Hypothalamus (tissue), 51 donors: ENCODE measurements around the gene GTF3A.

ENCODE experiments used
- DNase-seq, 51 donors: peaks; one replicate each; lab custom pipeline; 2025; lab: John Stamatoyannopoulos, UW

Gene GTF3A

DNA sequence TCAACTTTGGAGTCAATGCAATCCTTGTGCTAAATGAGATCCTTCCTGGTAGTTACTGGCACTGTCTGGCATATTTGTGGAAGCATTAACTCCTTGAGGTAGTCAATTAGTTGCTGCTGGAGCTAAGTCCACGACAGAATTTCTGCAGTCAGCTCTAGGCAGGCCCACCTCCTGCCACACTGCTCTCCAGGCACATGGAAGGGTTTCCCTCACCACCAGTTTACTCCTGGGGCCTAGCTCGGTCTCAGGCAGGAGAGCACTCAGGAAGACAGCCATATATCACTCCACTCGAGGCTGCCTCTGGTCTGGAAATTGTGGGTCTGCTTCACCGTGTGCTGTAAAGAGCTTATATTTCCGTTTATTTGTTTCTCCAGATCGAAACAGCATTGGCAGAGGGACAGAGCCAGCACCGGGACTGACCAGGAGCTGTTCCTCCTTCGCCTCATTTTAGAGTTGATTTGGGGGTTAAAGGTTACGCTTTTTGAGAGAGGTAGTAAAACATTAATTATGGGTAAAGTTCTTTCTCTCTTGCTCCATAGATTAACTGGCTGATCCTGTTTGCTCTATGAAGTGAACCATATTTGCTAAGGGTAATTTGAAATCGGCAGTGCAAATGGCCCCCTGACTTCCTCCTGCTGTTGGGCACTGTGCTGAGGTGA lies 20.6 kb upstream of the GTF3A start:
- no peak for DNase-seq

DNA sequence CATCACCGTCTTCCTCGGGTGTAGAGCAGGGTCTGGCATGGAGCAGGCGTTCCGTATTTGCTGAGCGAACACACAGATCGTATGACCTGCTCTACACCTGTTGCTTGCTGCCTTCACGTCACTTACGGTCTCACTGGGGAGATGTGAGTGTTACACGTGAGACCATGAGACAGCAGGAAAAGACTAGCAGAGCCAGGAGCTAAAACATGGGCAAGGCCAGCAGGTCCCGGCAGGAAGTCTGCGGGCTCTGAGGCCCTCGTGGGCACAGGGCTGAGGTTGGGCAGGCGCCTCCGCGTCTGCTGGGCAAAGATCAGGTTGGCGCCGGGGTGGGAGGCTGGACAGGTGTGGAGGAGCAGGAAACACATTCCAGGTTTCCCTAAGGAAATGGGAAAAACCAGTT lies 19.7 kb upstream of the GTF3A start:
- no peak for DNase-seq

DNA sequence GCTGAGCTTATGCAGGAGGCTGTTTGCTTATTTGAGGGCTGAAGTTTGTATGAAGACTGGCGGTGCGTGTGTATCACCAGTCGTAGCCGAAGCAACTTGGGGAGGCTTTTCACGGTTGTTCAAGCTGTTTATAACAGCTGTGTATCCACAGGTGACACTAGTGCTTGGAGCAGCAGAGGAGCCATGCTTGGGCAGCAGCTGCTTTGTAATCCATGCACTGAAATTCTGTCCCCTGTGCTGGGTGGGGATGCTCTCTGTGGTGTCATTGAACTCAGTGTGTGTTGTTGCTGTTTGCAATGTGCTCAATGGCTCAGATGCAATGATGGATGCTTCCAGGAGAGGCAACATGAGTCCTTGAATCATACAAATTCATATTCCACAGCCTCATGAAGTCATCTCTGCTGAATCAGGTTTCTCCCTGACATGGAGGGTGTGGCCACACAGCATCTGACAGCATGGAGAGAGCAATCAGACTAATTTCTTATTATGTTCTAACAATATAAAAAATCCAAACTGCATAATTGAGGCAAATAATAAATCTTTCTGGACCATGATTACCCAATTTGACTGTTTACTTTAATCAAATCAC lies 18.8 kb upstream of the GTF3A start:
- no peak for DNase-seq

GRCh38 chr13:27406178-27406939 lies 18.1 kb upstream of the GTF3A start:
- peak in 1 of 51 donors; percentile 6 for DNase-seq

- DNase-seq, result no peak
Measured at GRCh38 chr13:27408074-27408473, 16.3 kb upstream of the GTF3A start.

DNA sequence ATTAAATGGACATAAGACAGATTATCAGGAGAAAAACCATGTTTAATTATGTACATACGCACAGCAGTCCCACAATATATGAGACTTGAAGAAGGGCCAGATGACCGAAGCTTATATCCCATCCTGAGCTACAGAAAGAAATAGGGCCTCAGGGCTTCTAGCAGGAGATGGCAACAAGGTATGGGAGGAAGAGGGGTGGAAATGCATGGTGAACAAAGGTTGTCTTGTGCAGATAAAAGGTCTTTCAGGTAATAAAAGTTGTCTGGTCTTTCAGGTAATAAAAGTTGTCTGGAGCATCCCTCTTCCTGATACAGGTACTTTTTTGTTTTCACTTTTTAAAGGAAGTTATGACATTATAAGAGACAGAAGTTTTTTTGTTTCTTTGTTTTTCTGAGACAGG lies 15.4 kb upstream of the GTF3A start:
- no peak for DNase-seq

GRCh38 chr13:27411341-27411740 lies 13.1 kb upstream of the GTF3A start:
- DNase-seq, result no peak

DNA sequence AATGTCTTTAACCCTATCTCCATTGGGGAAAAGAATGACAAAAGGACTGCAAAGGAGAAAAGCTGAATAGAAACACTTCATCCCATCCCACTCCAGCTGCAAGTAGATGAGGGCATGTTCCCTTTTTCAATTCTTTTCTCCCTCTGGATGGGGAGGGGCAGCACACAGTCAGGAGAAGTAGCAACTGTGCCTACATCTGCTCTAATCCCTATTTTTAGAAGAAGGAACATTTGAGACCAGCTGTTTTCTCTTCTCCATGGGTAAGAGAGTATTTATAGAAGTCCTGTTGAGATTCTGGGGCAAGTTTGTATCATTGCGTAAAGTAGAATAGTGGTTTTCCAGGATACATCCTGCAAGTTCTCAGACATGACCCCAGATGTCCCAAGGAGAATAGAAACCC lies 9.3 kb upstream of the GTF3A start:
- DNase-seq, result no peak

DNA sequence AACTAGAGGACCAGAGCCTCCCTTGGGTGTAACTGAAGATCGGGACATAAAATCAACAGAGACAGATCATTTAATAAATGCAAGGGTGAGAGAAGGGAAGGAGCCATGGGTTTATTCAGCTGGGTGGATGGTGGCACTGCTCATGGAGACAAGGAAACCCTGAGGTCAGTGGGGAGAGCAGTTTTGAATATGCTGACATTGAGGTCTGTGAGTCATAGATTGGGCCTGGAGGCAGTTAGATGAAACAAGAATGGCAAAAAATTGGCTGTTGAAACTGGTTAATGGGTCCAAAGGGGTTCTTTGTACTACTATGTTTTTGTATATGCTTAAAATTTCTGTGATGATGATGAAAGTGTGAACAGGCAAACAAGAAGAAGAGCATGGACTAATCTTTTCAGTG lies 5.1 kb upstream of the GTF3A start:
- DNase-seq, result no peak

DNA sequence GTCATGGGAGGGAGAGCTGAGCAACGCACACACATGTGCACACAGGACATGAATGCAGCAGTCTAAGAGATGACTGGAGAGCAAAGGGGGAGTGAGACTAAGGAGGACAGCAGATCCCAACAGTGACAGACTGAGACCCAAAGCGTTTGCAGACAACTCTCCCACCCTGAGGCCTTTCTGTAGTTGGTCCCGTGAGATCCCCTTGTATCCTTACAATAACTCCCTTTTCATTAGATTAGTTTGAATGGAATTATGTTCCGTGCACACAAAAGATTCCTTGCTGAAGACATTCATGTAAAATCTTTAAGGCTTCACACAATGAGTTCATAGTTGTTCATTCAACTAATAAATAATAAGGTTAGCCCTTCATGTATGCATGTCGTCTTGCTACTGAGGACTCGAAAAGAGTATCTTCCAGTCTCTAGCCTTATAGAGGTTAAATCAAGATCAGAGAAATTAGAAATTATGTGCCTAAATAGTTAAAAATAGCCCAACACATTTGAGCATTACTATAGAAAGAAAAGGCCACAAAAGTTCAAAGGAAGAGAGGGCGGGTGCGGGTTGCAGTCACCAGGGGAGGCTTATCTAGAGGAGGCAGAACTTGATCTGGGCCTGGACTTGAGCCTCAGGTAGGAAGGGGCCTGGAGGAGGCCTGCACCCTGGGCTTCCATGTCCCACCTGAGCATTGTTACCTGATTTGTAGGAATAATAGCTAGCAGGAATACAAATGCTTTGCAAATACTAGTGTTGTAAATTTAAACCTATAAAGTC lies 3.1 kb upstream of the GTF3A start:
- DNase-seq, result no peak

- no peak for DNase-seq
Measured at GRCh38 chr13:27423333-27423732, 1.1 kb upstream of the GTF3A start.

DNA sequence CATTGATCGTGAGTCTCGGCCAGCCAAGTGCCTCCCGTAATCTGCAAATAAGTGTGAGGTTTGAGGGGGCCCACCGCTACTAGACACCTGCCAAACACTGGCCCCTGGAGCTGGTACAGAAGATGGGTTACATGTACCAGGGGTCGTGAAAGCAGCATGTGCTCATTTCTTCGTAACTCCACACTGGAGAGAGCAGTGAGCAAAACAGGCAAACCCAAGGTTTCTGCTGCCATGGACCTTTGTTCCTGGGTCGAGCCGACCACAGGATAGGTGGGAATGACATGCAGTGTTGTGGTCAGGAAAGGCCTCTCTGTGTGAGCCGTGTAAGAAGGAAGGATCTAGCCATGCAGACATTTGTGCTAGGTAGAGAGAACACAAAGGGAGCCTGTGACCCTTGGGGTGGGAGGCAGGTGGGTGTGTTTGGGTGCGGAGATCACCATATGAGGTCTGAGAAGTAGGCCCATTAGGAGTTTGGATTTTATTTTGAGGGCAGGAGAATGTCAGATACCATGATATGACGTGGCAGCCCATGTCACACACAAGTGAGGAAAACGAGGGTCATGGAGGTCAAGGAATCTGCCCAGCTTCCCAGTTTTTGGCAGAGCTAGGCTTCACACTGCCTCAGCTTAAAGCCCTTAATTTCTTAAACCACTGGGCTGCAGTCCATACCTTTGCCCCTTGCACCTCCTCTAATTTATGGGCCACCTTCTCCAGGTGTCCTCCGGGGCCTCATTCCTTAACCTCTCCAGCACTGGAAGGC lies 919 bp downstream of the GTF3A start:
- DNase-seq, result no peak

- DNase-seq, result peak in 26 of 51 donors; percentile 6 to 62 (median 19)
Measured at GRCh38 chr13:27425918-27426630, 1.7 kb downstream of the GTF3A start.

GRCh38 chr13:27427641-27428040 lies 3.2 kb downstream of the GTF3A start:
- DNase-seq, result no peak

- DNase-seq, result no peak
Measured at GRCh38 chr13:27428160-27428559, 3.7 kb downstream of the GTF3A start.

- DNase-seq, result no peak
Measured at GRCh38 chr13:27432180-27432579, 7.8 kb downstream of the GTF3A start.

- no peak for DNase-seq
Measured at GRCh38 chr13:27432611-27433210, 8.3 kb downstream of the GTF3A start.

DNA sequence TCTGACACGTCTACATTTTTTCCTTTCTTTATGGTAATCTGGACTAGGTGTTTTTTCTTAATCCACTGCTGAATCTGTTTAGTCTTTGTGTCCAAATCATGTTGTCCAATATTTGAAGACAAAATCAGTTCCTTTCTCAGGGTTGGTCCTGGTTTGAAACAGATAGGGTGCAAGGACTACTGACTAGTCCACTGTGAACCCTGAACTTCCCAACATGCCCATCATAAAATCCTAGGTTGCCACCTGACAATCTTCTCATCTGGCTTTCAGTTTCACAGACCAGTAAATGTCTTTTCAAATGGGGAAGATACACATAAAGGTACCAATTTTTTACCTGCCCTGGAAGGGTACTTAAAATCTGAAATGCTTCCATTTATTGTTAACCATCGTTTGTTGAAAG lies 12.7 kb downstream of the GTF3A start:
- no peak for DNase-seq

GRCh38 chr13:27440408-27440807 lies 16.0 kb downstream of the GTF3A start:
- DNase-seq, result no peak
